A673 (cell line): ENCODE data around the gene LMO7. TPM values are rescaled to one million over a fixed set of nuclear protein-coding genes. Genes with fewer than 3 reads are reported as not detected.

Experiments
- BruUV-seq: library from RNA; stranded (reverse); fragments of 400-500 nt; replicated peaks from 2 replicates; lab custom pipeline; 2021; lab: Mats Ljungman, UMichigan
- CTCF ChIA-PET: fragments of 300-600 bp; sonication (Branson Sonifier 250); formaldehyde crosslinking; loops from one replicate; lab custom pipeline; 2022; ENCODE audit warnings: antibody characterized with exemption; lab: Charles Lee
- POLR2A ChIA-PET: fragments of 300-600 bp; sonication (Branson Sonifier 250); formaldehyde crosslinking; loops from one replicate; lab custom pipeline; 2022; ENCODE audit warnings: antibody characterized with exemption; ENCODE audit not compliant: low non-redundant PET; lab: Charles Lee
- DNase-seq: peaks from one replicate; pipeline ENCODE4 v3.0.0-alpha.2; 2015; ENCODE audit warnings: low spot score
- H3K27ac ChIP-seq: fragments of 200-600 bp; sonication (generic); 2 replicates; pipeline ENCODE4 v1.5.1; 2016; ENCODE audit warnings: mixed run types, low read depth, mild to moderate bottlenecking, mixed read lengths, antibody characterized with exemption, low read length; ENCODE audit not compliant: poor library complexity, severe bottlenecking
- H3K27me3 ChIP-seq: fragments of 200-600 bp; sonication (generic); replicated peaks from 2 replicates; pipeline ENCODE4 v1.6.1; 2017; ENCODE audit warnings: mixed run types, low read depth, mild to moderate bottlenecking, mixed read lengths, antibody characterized with exemption, low read length; ENCODE audit not compliant: insufficient read depth, poor library complexity
- H3K36me3 ChIP-seq: fragments of 200-600 bp; sonication (generic); 2 replicates; pipeline ENCODE4 v1.6.1; 2016; ENCODE audit warnings: mixed run types, mild to moderate bottlenecking, mixed read lengths, antibody characterized with exemption, low read length; ENCODE audit not compliant: insufficient read depth, poor library complexity, severe bottlenecking
- H3K4me1 ChIP-seq: fragments of 200-600 bp; sonication (generic); 2 replicates; pipeline ENCODE4 v1.6.1; 2017; ENCODE audit warnings: mixed run types, mild to moderate bottlenecking, mixed read lengths, antibody characterized with exemption, low read length; ENCODE audit not compliant: insufficient read depth, poor library complexity, severe bottlenecking
- H3K4me3 ChIP-seq: fragments of 200-600 bp; sonication (generic); 2 replicates; pipeline ENCODE4 v1.5.1; 2016; ENCODE audit warnings: low read depth, mixed run types, mild to moderate bottlenecking, mixed read lengths, low read length; ENCODE audit not compliant: poor library complexity, severe bottlenecking
- H3K9me3 ChIP-seq: fragments of 200-600 bp; sonication (generic); 2 replicates; pipeline ENCODE4 v1.6.1; 2016; ENCODE audit warnings: mixed run types, low read depth, mild to moderate bottlenecking, mixed read lengths, antibody characterized with exemption, low read length; ENCODE audit not compliant: poor library complexity, severe bottlenecking
- EZH2 ChIP-seq: fragments of 200-600 bp; sonication (generic); IDR thresholded peaks from 2 replicates; pipeline ENCODE4 v1.6.1; 2017; ENCODE audit warnings: borderline replicate concordance, low read depth, mild to moderate bottlenecking, mixed read lengths, antibody characterized with exemption, low read length; ENCODE audit not compliant: poor library complexity, severe bottlenecking
- intact Hi-C: fragments of 100-400 bp; cut with micrococcal nuclease; formaldehyde crosslinking; loops from one replicate; pipeline ENCODE4 v1.10.0; 2022; ENCODE audit not compliant: unreplicated experiment
- total RNA-seq: library from RNA; stranded (reverse); gene quantifications from 2 replicates; pipeline ENCODE4 v1.2.3, GENCODE V29; 2021
- TF ChIP-seq, protein P1 (sequence below): fragments of 300-800, 200-600 bp; sonication (generic); conservative IDR thresholded peaks from 2 replicates; pipeline ENCODE4 v1.5.1; 2017; ENCODE audit warnings: low read depth, mild to moderate bottlenecking, antibody characterized with exemption, low read length, moderate library complexity, mixed read lengths

The LMO7 gene
- total RNA-seq, 1 experiment from 2014 or later: 20.3 TPM

DNA sequence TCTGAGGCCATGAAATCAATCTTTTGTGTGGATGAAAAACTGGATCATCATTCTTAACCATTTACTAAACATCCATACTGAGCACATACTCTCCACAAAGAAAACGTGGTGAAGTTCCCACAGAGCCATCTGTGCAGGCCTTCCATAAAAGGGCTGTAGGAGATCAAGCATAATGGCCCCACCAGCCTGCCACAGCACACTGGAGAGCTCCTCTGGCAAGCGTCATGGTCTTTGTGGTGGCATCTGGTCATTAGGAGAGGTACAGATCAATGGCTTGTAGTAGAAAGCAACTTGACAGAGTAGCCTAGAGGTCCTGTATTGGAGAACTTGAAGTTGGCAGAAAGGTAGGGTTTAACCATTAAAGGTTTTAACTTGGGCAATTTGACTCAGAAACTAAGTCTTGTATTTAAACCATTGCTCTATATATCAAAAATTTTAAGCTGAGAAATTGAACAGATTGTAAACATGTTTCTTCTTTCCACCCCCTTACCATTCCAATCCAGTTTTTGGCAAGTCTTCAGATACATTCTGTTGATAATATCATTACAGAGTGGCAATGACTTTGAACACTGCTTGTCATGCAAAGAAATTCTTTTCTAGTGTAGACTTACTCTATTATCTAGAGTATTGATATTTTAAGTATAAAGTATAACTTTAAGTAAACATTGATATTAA lies 128.3 kb downstream of the LMO7 start:
- peaks cover 36% of the 10 kb centered on the region for H3K4me1 ChIP-seq
- ChIA-PET POLR2A (no interaction called here), CTCF (no interaction called here)
- H3K9me3 ChIP-seq: peaks cover 10% of the 10 kb centered on the region
- TF ChIP-seq, protein P1, sequence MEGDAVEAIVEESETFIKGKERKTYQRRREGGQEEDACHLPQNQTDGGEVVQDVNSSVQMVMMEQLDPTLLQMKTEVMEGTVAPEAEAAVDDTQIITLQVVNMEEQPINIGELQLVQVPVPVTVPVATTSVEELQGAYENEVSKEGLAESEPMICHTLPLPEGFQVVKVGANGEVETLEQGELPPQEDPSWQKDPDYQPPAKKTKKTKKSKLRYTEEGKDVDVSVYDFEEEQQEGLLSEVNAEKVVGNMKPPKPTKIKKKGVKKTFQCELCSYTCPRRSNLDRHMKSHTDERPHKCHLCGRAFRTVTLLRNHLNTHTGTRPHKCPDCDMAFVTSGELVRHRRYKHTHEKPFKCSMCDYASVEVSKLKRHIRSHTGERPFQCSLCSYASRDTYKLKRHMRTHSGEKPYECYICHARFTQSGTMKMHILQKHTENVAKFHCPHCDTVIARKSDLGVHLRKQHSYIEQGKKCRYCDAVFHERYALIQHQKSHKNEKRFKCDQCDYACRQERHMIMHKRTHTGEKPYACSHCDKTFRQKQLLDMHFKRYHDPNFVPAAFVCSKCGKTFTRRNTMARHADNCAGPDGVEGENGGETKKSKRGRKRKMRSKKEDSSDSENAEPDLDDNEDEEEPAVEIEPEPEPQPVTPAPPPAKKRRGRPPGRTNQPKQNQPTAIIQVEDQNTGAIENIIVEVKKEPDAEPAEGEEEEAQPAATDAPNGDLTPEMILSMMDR: no peak
- no peak for TF ChIP-seq EZH2
- H3K4me3 ChIP-seq: no peak overlapping the region
- no peaks in the 10 kb centered on the region for H3K36me3 ChIP-seq
- no peak for DNase-seq
- no TSS peak for BruUV-seq
- no peaks in the 10 kb centered on the region for H3K27me3 ChIP-seq
- H3K27ac ChIP-seq: no peak overlapping the region
- intact Hi-C loops: no loop called here

DNA sequence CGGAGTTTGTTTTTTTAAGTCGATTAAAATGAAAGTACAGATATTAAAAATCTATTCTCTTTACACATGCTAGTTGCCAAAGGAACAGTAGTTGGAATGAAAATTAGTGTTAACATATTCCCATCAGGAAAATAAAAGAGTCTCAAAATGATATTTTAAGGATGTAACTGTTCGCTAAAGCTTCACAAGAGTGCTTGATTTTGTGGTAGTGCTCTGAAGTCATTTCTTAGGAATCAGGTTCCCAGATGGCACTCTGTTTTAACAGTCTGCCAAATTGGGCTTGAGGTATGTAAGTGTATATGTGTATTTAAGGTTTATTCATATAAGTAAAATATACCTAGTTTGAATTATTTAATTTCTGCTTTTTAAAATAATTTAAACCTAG lies 128.8 kb downstream of the LMO7 start:
- Histone ChIP-seq H3K4me3 (no peak overlapping the region), H3K9me3 (peaks cover 10% of the 10 kb centered on the region), H3K27me3 (no peaks in the 10 kb centered on the region), H3K36me3 (no peaks in the 10 kb centered on the region), H3K4me1 (peaks cover 42% of the 10 kb centered on the region), H3K27ac (no peak overlapping the region)
- ChIA-PET CTCF (no interaction called here), POLR2A (no interaction called here)
- intact Hi-C loops: no loop called here
- BruUV-seq: no TSS peak
- DNase-seq: no peak
- TF ChIP-seq EZH2: no peak
- TF ChIP-seq, protein P1: no peak

DNA sequence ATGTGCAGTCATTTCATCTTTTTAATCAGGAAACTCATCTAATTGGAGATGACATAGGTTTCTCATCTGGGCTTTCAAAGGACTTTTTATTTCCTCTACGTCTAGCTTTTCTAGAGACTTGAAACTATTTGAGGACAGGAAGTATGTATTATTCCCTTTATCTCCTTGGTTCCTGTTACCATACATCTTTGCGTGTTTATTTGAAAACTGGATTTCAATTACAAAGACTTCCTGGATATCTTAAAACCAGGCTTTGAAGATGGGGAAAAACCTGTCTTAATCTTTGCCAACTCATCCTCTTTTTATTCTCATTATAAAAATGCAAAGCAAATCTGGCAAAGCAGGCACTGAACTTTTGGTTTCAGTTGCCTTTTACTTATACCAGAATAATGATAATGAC lies 130.5 kb downstream of the LMO7 start:
- CTCF ChIA-PET: interaction anchor here (0.6 kb wide), 1 partner anchor 1120 kb away, joined by 3 read pairs; no protein-coding TSS in a partner anchor
- H3K27ac ChIP-seq: peak overlapping the region; percentile 65
- intact Hi-C loops: no loop called here

More for the DNA sequence above, 130.5 kb downstream of the LMO7 start:
- DNase-seq: peak; percentile 80
- Histone ChIP-seq H3K27me3 (no peaks in the 10 kb centered on the region), H3K36me3 (no peaks in the 10 kb centered on the region), H3K4me1 (peaks cover 54% of the 10 kb centered on the region), H3K4me3 (no peak overlapping the region), H3K9me3 (peaks cover 10% of the 10 kb centered on the region)
- no peak for TF ChIP-seq EZH2
- TF ChIP-seq, protein P1: no peak
- BruUV-seq: no TSS peak
- POLR2A ChIA-PET: interaction anchor here (0.6 kb wide), 1 partner anchor 905 kb away, joined by 7 read pairs; no protein-coding TSS in a partner anchor
